ENCODE data around the gene ZNF646.

DNA sequence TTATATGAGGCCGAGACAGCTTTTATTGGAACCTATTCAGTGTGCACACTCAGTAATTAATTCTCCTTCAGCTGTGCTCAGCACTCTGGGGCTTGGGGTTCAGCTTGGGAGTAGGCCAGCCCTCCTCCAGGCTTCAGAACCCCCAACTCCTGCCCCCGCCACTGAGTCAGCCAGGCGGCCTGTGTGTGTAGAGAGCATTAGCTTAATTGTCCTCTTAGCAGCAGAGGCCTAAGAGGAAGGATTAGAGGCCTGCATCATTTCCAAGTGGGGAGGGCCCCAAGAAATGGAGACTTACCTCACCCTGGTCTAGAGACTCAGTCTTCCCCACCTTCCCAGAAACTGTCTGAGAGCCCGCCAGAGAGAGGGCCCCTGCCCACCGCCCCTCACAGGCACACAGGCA, 13.7 kb downstream of the ZNF646 start:
- TF ChIP-seq CTCF (IDR thresholded peaks at IDR 0.05; ENCODE audit: insufficient read depth, low read depth, low read length) = no peak
- no peak for TF ChIP-seq EZH2 (IDR thresholded peaks at IDR 0.05; ENCODE audit: insufficient read depth, low read length)
